HG03066 (cell line): ENCODE measurements around the gene SYNE1.
"Not testable (repeated sequence)": the region's sequence is repeated elsewhere in the genome, so short reads cannot be mapped to it uniquely, and the experiment has no call there.

ENCODE experiments used
- ATAC-seq: cut with Tn5 transposase; IDR thresholded peaks from one replicate; pipeline ENCODE4 v1.9.1; 2021; ENCODE audit warnings: low read depth; ENCODE audit not compliant: unreplicated experiment

Gene SYNE1

DNA sequence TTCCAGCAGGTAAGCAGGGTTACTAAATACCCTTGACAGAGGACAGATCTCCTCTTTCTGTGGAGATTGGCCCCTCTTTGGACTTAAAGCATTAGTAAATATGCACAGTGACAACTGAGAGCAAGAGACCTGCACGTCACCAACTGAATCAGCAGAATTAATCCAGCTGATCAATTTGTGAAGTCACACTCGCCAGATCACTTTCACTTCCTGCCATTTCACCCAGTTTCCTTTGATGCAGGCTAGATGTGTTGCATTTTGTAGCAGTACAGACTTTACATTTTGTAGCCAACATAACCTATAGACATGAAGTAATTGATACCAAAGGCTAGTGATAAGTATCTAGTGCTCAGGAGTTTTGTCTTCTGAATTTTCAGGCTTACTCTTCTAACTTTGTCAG is 11.9 kb downstream of the SYNE1 start:
- no peak for ATAC-seq

DNA sequence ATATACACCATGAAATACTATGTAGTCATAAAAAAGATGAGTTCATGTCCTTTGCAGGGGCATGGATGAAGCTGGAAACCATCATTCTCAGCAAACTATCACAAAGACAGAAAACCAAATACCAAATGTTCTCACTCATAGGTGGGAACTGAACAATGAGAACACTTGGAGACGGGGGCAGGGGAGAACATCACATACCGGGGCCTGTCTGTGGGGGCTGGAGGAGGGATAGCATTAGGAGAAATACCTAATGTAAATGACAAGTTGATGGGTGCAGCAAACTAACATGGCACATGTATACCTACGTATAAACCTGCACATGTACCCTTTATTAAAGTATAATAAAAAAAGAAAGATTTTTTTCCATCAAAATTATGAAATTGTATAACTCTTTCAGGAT is 22.4 kb downstream of the SYNE1 start:
- not testable (repeated sequence) for ATAC-seq

DNA sequence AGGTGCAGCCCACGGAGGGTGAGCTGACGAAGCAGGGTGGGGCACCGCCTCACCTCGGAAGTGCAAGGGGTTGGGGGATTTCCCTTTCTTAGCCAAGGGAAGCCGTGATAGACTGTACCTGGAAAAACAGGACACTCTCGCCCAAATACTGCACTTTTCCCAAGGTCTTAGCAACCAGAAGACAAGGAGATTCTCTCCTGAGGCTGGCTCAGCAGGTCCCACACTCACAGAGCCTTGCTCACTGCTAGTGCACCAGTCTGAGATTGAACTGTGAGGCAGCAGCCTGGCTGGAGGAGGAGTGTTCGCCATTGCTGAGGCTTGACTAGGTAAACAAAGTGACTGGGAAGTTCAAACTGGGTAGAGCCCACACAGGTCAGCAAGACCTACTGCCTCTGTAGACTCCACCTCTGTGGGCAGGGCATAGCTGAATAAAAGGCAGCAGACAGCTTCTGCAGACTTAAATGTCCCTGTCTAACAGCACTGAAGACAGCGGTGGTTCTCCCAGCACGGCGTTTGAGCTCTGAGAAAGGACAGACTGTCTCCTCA is 28.0 kb downstream of the SYNE1 start:
- ATAC-seq: no peak

DNA sequence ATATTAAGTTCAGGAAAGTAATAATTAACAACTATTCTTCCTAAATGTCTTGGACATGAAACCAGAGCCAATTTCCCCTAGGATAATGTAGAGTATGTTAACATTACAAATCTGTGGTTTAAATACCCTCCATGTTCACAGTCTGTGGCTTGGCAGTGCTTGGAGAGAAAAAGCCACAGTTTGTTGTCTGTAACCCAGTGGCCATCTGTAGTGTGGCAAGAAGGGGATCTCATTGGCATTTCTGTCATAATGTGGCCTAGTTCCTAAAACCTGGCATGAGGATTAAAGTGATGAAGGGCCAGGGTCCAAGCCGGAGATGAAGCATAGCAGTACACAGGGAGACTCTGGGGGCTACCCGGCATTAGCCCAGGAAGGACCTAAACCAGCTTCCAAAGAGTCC is 31.2 kb downstream of the SYNE1 start:
- no peak for ATAC-seq

DNA sequence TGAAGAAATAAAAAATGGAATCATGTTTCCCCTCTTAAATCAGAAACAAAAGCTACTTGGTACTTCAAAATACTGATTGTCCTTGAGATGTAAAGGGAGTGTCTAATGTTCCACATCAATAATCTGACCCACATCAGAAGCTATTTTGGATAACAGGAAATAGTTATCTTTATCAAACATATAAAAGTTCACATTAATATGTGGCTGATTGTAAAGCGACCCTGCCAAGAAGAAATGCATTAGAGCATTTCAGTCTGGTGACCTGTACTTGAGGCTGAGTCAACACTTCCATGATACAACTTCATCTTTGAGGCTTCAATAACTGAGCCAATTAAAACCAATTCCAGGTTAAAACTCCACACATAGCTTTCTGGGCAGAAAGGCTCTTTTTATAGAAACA is 31.8 kb downstream of the SYNE1 start:
- no peak for ATAC-seq

DNA sequence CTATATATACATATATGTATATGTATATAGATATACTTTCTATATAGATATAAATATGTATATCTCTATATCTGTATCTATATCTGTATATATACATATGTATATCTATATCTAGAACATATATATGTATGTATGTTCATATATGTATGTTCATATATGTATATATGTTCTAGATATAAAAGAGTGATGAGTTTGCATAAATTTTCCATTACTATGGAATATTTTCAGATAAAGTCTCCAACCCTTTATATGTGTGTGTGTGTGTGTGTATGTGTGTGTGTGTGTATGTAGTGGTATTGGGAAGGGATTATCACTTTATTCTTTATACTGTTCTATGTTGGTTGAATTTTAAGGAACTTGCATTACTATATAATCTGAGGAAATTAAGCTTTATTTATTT is 33.3 kb downstream of the SYNE1 start:
- no peak for ATAC-seq

DNA sequence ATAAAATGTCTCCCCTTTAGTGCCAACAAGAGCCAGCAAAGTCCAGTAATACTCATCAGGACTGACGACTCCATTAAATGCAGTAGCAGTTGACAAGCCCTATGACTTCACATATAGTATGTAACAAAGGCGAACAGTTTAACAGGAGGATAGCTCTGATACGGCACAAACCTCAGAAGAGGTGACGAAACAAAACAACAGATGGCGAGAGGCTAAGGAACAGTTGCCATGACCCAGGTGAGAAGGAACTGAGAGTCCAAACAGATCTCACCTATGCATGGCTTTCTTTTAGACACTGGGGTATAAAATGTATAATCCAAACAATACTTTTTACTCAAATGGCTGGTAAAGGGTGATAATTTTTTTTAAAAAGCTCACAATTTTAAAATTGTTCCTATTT is 37.1 kb downstream of the SYNE1 start:
- no peak for ATAC-seq

DNA sequence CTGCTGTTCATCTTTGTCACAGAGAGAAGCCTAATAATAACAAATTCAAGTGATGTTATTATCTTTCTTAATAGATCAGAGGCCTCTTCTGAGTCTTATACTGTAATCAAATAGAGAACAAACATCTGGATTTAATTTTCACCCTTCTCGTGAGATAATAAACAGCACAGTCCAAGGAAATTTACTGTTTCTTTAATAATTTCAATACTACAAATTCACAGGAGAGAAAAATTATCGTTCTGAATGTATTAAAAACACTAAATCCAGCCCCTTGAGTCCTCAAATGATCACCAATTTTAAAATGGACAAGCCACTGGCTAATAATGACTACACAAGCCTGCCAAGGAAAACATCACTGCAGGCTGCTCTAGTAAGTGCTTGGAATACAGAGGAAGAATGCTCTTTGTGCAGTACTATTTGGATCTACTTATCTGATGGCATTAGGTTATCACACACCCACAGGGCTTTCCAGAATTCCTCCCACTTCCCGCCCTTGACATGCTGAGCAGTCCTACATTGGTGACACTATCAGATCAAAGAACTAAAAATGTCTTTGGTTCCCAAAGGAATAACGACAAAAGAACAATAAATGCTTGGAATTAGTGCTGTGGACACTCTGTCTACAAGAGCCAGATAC is 38.1 kb downstream of the SYNE1 start:
- no peak for ATAC-seq

DNA sequence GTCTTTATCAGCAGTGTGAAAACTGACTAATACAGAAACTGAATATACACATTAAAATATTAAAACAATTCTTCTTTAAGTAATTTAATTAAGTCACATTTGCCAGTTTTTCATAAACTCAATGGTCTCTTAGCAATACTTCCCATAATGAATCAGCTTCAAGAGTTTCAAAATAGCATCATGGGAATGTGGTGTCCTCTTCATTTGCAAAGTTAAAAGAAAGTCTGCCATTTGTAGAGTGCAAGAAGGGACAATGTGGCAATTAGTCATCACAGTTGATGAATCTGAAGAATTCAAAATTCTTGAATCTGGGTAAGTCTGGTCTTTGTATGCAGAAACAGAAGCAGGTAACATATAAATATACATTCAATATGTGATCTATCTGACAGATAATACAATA is 38.7 kb downstream of the SYNE1 start:
- ATAC-seq: no peak

DNA sequence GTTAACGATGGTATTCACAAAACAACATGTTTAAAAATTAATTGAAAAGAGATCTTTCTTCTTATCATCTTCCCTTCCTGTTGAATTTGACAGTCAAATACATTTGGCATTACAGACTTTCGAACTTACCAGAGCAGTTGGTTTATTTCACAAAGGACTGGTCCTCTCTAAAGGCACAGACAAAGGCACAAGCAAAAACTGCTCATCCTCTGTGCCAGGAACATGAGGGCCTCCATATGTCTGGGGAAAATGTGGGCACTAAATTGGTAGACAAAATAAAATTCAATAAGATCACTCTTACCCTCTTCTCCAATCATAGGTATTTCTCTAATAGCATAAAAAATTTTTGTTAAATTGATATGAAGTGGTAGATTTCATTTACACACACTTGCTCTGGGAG is 40.4 kb downstream of the SYNE1 start:
- ATAC-seq: no peak

DNA sequence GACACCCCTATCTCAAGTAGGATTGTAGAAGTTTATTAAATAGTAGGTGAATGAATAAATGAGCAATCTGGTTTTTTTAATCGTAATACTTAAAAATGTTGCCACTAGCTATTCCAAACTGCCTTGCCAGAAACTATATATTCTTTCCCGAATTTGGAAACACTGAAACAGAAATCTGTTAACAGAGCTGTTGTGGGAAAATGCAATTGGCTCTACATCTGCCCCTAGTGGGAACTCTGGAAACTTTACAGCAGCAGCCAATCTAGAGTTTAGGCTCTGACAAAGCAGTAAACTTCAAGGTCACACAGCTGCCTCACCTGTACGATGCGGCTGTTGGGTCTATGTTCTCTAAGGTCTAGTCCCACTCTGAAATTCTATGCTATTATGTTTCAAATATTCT is 41.7 kb downstream of the SYNE1 start:
- no peak for ATAC-seq

DNA sequence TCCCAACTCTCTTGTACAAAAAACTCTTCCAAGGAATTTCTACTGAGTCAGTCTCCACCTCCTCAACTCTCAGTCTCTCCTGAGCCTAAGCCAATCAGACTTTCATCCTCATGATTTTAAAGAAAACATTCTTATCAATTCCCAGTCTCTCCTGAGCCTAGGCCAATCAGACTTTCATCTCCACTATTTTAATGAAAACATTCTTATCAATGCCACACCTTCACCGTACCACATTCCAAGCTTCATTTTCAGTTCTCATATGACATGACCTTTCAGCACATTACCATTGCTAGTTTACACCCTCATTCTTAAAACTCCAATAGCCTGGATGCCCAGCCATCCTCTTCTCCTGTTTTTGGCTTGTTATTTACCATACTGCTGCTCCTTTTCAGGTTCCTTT is 42.5 kb downstream of the SYNE1 start:
- no peak for ATAC-seq

DNA sequence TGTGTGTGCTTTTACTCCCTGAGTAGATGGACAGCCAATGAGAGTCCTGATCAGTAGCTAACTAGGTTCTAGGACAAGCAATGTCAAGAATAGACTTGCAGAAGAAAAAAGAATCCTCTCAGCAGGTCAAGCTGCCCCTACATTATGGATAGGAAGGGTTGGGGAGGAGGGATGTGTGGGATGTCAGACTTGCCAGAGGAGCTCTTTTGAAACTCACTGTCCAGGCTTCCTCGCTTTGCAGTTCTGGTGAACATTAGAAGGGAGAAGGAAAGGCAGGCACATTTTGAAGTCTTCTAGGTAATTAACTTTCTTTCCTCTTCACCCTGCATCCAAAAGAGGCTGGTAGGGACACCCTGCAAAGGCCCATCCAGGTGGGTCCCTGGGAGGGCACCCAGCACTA is 48.7 kb downstream of the SYNE1 start:
- ATAC-seq: no peak

DNA sequence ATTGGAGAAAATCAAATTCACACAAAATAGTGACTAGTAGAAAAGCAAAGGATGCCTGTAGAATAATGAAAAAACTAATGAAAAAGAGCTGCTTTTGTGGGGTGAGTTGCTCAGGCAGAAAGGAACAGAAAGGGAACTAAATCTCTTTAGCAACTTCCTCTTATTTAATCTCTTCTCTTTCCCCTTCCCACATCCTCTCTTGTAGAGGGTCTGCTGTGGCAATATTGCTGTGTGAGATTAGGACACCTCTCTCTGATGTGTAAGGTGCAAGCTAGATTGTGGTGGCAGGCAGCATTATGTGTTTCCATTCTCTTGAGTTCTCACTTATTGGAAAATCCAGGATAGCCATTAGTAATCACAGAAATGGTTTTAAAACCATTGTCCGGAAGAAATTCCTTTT is 49.7 kb downstream of the SYNE1 start:
- no peak for ATAC-seq

DNA sequence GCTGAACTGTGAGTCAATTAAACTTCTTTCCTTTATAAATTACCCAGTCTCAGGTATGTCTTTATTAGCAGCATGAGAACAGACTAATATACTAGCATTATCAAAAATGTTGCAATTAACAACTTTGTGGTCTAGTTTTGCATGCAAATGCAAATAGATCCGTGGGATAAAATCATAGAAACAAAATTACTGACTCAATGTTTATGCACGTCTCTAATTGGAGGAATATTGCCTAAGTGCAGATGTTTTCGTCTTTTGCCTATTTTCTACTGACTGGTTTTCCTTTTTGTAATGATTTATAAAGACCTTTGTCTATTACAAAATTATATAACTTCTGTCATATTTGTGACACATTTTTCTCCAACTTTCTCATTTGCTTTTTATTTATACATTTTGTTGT is 51.9 kb downstream of the SYNE1 start:
- ATAC-seq: no peak

DNA sequence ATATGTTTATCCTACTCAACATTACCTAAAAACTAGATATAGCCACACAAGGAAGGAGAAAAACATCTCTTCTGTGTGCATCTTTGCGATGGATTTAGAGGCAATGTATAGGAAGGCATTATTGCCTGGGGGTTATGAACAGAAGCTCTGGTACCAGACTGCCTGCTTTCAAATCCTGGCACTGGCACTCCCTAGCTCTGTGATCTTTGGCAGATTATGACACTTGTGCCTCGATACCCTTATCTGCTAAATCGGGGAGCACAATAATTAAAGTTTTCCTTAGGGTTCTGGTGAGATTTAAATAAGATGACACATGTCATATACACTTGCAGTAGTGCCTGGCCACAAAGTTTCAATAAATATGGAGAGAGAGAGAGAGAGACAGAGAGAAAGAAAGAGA is 53.3 kb downstream of the SYNE1 start:
- ATAC-seq: no peak

DNA sequence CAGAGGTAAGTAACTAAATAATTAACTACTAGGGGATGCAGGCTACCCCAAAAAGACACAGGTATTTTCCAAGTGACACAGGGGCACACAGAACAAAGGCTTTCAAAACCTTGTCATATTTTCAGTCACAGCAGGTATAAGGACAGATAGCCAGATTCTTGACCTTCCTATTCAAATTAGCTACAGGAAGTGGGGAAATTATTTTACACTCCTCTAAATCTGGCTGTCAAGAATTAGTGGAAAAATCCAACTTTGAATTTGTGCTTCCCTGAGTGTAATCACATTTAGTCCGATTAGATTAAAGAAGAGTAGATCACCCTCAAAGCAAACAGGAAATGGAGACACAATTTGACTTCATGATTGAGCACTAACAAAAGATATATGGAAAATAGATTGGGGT is 60.6 kb downstream of the SYNE1 start:
- ATAC-seq: no peak

DNA sequence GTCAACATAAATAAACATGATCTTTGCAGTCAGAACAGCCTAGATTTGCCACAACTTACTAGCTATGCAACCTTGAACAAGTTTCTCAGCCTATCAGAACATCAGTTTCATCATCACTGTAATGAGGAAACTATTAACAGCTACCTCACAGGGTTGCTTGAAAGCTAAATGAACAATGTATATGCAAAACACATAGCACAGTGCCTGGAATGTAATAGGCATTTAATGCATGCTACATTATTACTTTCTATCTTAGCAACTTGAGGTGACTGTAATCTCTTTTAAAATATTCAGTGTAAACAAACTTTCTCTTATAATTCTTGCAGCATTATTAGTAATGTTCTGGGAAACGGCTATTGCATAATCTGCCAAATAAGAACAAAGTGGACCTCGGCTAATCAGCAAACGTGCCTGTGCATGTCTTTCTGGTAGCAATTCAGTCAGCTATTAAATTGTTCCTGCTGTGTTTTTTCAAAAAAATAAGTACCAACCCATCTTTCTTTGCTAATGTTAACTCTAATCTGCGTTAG is 61.5 kb downstream of the SYNE1 start:
- ATAC-seq: no peak

DNA sequence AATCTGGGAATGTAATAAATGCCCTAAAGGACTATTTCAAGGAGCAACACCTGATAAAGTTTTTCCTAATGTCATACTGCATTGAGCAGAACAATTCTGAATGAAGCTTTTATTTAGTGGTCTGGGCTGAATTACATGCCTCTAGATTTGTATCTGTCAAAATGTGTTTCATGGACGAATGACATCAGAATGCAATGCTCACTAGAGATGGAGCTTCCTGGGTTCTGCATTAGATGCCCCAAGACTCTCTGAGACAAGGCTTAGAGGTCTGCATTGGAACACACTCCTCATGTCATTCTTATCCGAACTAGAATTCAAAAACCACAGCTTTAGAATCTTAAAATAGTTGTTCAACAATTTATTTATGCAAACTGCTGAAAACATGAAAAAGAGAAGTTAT is 62.0 kb downstream of the SYNE1 start:
- ATAC-seq: no peak

DNA sequence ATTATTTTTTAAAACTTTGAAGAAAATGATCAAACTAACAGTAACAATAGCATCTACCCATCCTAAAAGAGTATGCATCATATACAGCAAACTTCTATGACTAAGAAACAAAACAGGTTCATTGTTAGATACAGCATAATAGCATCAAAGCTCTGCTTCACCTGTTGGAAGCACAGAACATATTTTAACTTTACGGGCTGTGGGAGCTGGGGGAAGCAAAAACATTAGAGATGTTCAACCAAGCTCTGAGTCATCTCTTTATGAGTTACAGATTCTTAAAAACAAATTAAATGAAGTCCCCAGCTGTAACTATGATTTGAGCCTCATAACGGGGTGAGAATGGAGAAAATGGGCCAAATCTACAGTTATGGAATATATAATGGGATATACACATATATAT is 63.4 kb downstream of the SYNE1 start:
- no peak for ATAC-seq

DNA sequence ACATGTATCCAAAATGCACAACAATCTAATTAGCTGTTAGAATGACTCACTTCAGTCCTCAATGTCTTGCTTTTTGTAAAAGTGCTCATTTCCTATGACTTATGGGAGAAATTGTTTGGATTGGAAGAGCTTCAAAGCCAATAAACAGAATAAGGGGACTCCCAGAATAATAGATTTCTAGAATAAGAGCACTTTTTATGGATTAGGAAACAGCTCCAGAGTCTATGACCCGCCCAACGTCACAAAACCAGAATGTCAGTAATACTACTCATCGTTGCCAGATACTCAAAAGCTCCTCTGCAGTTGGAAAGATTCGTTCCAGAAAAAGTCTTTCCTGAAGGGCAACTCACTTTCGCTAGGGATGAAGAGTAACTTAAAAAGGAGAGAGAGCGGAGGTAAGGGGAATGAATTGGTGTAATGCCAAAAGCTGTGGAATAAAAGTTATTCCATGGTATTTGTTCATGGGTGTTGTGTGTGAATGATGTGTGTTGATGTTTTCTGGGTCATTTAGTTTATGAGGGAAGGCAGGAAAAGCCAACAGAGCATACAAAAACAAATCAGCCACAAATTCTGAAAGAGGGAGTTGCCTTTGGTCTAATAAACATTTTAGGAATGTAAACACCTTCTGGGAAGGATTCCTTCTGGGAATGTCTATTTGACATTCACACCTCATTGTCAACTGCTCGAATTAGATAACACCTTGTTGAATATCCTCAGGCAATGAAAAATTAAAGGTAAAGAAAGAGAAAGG is 64.6 kb downstream of the SYNE1 start:
- no peak for ATAC-seq

DNA sequence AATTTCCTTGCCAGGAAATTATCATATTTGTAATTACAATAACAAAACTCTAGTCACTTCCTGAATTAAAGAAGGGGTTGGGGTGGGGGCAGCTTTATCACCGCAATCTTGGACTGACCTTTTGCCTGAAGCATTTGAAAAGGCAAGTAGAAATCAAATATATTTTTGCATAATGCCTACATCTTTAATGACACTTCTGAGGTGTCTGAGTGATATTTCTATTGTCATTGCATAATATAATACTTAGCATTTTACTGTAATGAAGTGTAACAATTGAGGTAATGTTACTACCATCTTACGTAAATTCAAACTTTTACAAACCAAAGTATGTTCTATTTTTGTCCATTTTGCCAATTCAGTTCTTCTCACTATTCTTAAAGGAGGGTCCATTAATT is 65.2 kb downstream of the SYNE1 start:
- no peak for ATAC-seq
